Fibroblast of skin of abdomen (primary cell): ENCODE results near the gene TECPR2. TPM values are rescaled to one million over a fixed set of nuclear protein-coding genes. Genes with fewer than 3 reads are reported as not detected.
"Not testable (repeated sequence)": the region's sequence is repeated elsewhere in the genome, so short reads cannot be mapped to it uniquely, and the experiment has no call there.

Experiments used
- DNase-seq: peaks from one replicate; pipeline ENCODE4 v3.0.0-alpha.2; 2013
- polyA plus RNA-seq, 2 experiments: library from polyadenylated mRNA; unstranded; fragments of 120-200 nt; gene quantifications; one replicate each; pipeline ENCODE4 v1.2.1, GENCODE V29; 2013; ENCODE audit not compliant: insufficient read length in 2 of 2

The TECPR2 gene, protein sequence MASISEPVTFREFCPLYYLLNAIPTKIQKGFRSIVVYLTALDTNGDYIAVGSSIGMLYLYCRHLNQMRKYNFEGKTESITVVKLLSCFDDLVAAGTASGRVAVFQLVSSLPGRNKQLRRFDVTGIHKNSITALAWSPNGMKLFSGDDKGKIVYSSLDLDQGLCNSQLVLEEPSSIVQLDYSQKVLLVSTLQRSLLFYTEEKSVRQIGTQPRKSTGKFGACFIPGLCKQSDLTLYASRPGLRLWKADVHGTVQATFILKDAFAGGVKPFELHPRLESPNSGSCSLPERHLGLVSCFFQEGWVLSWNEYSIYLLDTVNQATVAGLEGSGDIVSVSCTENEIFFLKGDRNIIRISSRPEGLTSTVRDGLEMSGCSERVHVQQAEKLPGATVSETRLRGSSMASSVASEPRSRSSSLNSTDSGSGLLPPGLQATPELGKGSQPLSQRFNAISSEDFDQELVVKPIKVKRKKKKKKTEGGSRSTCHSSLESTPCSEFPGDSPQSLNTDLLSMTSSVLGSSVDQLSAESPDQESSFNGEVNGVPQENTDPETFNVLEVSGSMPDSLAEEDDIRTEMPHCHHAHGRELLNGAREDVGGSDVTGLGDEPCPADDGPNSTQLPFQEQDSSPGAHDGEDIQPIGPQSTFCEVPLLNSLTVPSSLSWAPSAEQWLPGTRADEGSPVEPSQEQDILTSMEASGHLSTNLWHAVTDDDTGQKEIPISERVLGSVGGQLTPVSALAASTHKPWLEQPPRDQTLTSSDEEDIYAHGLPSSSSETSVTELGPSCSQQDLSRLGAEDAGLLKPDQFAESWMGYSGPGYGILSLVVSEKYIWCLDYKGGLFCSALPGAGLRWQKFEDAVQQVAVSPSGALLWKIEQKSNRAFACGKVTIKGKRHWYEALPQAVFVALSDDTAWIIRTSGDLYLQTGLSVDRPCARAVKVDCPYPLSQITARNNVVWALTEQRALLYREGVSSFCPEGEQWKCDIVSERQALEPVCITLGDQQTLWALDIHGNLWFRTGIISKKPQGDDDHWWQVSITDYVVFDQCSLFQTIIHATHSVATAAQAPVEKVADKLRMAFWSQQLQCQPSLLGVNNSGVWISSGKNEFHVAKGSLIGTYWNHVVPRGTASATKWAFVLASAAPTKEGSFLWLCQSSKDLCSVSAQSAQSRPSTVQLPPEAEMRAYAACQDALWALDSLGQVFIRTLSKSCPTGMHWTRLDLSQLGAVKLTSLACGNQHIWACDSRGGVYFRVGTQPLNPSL (N-terminal part only)
- 14.3 TPM for polyA plus RNA-seq (2013, experiment 1 of 2; ENCODE audit: insufficient read length)
- 14.8 TPM for polyA plus RNA-seq (2013, experiment 2 of 2; ENCODE audit: insufficient read length)

DNA sequence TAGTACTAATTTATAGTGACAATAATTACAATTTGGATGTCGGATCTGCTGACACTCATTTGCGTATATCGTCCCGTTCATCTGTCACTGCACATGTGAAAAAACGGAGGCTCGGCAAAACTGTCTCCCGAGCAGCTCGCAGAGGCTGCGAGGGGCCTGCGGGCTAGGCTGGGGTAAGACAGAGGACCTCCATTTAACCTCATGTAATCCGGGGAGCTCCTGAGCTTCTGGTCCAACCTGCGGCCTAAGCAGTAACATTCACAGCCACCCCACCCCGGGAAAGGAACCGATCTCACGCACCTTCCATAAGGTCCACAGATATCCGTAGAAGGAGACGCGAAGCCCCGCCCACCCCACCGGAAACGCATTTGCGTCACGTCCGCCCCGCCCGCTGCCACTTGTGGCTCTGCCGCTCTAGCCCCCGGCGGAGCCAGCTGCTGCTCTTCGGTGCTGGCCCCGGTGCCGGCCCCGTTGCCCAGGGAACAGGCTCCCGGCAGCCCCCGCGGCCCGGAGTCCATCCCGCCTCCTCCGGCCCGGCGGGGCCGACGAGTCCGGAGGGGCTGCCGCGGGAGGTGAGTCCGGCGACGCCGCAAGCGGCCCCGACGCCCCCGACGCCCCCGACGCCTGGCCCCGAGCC, at the start of gene TECPR2, which contains the start of gene CINP:
TECPR2 (plus strand) TSS at position 397 of the 637 bp plus-strand sequence. CDS start 13,781 bp downstream, outside the sequence.
CINP (minus strand) TSS at position 346 of the 637 bp plus-strand sequence; CDS start at position 307, 39 bp downstream.
- peak; percentile 95 for DNase-seq

DNA sequence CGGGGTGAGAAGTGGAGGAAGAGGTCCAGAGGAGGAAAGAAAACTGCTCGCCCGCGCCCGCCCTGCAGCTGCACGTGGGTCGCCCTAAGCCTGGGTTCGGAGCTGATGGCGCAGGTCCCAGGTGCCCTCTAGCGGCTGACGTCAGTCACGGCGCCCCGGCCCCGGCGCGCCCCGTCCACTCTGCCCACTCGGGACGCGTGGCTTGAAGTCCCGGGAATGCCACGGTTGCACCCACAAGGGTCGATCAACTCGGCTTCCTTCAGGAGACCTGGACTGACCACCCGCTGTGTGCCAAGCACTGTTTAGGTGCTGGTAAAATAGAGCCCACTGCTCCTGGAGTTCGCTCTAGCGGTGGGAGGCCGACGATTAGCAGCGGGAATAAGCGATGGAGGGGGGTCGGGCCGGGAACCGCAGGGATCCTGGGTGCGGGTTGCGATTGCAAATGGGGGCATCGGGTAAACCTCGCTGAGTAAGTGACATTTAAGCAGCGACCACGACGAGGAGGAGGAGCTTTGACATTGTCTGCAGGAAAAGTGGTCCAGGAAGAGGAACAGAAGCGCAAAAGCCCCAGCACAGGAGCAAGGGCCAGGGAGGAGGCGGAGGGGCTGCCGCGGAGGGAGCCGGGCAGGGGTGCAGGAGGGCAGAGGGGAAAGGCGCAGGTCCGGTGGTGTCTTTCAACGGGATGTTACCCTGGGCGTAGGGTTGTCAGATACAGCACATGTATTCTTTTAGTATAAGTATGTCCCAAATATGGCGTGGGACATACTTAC, 48.3 kb upstream of the TECPR2 start:
- peak; percentile 72 for DNase-seq

DNA sequence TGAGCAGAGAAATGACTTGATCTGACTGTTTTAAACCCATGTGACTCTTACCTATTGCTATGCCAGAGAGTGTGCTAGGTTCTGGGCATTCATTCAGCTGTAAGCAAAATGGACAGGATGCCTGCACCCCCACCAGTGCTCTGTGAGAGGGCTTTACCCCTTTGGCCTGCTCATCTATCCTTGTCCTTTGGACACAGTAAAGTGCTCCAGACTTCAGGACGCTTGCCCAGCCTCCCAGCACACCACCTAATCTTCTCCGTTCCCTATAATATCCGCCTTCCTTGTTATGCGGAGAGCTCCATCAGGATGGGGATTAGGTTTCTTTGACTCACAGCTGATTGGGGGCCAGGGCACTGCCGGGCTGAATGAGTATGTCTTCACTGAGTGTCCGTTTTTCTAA, 47.6 kb upstream of the TECPR2 start:
- DNase-seq: no peak

DNA sequence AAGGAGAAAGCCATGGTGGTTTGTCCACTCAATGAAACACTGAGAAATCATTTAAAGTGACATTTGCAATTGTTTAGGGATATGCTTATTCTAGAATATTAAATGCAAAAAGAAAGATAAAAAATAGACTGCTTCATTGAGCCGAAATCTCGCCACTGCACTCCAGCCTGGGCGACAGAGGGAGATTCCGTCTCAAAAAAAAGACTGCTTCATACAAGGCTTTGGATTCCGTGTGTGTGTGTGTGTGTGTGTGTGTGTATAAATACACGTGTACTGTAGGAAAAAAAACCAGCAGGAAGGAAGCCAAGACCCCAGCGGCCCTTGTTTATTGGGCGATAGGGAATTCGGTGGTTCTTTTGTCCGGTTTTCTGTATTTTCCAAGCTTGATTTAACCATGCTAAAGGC, 46.4 kb upstream of the TECPR2 start:
- DNase-seq: peak; percentile 79

DNA sequence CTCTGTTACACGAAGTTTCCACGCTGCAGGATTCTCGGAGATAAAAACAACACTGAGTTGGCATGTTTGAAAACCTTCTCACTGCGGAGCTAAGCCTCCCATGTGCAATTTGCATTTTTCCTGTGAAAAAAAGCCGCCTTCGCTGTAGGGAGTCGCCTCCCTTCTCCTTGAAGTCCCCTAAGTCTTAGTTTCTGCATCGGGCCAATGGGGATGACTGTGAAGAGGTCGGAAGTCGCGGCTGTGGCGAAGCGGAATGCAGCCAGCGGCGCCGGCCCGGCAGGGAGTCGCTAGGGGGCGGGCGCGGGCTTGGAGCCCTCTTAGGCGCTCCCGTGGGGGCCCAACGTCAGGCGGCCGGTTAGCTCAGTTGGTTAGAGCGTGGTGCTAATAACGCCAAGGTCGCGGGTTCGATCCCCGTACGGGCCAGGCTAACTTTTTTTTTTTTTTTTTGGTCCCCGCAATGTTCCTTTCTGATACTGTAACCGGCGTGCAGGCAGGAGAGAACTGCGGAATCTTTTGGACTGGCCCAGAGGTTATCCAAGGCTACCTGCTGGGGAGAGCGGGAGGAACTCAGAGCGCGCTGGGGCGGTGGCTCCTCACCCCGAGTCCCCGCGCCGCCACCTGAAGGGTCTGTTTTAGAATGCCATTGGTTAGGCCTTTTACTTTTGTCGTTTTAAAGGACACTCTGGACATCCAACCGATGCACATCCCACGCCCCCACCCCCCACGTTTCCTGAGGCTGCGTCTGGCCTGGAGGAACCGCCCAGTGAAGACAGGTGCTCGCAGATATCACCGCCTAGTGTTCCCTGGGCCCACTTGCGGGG, 45.8 kb upstream of the TECPR2 start:
- DNase-seq: peak; percentile 90

DNA sequence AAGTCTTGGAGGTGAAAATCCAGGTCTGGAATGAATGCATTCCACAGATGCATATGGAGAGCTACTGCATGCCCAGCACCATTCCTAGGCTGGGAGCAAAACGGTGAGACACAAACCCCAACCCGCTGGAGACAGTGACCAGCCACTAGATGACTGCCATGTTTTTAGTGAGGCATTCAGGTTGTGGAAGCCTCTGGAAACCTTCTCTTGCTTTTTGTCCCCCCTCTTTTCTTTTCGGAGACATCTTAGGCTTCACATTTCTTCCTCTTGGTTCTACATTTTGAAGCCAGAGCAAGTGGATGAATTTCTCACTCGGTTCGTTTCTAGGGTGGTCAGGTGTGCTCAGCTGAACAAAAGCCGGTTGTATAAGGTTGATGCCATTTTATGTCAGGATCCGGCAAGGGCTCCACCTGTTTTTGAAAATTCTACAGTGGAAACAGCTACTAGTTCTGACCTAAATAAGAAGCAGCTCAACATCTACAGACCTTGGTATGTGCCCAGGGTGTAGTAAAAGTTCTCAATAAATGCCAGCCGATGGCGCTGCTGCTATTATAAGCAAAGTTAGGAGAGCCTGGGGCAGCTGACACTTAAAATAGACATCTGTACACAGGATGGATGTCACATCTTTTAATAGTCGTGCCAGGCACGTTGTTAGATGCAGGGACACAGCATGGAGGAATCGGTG, 45.0 kb upstream of the TECPR2 start:
- DNase-seq: no peak

DNA sequence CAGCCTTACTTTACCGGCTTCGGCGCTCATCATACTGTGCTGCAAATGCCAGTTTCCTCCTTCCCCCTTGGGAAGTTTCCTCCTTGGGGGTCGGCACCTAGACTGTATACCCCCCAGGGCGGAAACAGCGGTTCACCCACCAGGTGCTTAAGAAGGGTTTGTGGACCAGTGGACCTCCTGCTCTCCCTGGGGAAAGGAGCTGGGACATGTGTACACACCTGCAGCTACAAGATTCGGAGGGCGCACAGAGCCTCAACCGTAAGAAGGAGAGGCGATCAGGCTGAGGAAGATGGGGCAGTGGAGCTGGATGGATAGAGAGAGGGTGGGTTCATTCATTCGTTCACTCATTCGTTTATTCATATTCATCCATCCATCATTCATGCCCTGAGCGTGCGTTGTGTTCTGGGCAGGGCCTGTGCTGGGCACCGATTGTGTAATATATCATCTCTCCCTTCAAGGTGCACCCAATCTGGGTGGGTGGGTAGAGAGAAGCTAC, 43.9 kb upstream of the TECPR2 start:
- no peak for DNase-seq

DNA sequence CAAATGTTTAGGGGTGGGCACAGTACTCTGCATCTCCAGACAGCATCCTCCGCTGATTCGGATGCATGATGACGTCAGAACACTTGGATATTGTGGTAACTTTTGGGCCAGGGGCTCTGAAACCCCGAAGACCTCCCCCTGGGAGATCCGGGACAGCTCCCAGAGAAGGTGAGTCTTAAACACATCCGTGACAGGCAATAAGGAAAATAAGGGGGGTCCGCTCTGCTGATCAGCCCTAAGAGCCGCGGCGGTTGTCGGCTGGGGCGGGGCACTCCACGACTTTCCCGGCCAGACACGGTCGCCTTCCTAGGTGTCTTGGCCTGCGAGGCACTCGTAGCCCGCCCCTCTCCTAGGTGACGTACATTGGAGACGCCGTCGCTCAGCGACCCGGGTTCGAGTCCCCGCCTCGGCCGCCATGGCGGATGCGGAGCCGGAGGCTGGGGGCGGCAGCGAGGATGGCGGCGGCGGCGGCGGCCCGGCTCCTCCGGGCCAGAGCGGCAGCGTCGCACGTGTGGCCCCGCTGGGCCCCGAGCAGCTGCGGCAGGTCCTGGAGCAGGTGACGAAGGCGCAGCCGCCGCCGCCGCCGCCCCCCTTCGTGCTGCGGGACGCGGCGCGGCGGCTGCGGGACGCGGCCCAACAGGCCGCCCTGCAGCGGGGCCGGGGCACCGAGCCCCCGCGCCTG, 43.2 kb upstream of the TECPR2 start, which contains the start of gene ZNF839:
ZNF839 (plus strand) TSS at position 396 of the 682 bp plus-strand sequence; CDS start at position 416, 20 bp downstream.
- DNase-seq: peak; percentile 91

DNA sequence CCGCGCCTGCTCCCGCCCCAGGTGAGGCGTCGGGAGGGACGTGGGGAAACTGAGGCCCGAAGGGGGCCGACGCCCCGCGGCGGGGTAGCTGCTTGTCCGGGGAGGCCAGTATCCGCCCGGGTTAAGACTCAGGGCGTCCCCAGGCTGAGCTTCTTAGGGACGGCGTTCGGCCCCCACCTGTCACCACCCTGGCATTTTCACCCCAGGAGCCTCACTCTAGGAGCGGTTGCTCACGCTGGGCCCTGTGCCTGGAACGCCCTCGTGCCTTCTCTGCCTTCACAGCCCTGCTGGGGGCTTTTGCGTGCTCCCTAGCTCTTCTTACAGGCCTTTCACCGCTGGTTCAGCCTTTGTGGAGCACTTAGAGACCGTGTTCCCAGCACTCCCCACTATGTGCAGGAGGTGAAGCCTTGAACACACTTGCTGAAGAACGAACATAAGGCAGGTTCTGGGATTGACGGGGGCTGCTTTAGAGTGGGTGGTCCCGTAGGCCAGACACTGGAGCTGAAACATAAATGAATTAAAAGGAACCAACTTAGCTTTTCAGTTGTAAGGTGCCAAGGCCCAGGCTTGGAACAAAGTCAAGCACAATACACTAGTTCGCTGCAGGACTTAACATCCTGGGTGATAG, 42.6 kb upstream of the TECPR2 start:
- peak; percentile 45 for DNase-seq

DNA sequence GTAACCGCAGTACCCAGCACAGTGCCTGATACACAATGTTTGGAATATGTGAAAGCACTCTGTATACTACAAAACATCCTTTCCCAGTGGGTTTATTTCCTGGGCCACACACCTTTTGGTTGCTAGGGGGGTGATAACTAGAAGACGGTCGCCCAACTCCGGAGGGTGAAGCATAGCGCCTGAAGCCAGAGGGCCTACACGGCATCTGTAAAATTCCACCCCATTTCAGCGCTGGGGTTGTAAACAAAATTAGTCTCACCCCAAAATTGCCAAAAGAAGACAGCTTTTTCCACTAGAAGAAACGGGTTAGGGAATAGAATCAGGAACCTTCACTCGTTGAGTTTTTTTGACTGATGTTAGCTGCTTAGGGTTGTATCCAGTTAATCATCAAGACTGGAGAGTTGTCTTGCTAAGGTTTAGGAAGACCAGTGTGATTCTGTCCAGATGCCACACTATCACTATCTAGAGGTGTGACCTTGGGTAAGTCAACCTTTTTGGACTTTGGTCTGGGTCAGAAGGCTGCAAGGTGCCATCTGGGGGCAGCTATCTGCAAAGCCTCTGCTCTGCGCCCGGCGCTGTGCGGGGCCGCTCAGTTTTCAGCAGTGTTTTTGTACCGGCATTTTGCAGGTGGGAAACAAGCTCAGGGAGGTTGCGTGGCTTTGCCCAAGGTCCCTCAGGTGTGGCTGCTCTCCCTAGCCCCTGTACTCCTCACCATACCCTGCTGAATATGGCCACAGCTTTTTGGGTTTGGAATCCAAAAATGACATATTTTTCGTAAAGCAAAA, 41.9 kb upstream of the TECPR2 start:
- DNase-seq: no peak

DNA sequence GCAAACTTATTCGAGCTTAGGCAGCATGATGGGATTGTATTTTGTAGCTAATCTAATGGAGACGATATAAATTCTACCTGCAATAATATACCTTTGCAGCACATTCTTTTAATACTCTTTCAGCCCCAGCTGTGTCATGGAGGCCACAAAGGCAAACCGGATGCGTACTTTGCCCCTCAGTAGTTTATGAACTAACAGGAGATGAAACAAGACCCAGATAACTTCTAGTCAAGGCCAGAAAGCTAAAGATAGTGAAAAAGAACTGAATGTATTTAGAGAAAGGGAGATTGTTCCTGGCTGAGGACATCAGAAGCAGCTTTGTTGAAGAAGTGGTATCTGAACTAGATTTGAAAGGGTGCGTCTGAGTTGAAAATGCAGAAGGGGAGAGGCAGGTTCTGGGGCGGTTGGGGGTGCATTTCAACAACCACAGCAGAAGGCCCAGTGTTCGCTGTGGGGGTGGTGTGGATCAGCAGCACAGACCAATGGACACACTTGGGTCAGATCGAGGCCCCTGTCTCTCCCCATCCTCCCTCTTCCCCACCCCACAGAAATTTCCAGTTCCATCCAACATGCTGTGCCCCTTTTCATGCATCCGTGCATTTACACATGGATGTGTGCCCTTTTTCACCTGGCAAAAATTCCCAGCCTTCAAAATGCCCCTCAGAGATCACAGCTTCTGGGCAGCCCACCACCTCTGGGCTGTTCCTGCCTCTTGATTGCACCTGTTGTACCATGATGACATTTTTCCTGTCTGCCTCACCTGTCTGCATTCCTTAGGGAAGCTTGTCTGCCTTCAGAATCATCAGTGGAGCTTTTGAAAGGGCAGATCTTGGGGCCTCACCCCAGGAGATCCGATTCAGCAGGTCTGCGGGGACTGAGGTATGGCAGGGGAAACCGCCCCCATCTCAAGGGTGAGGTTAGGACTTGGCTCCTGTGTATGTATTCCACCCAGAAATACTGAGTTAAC, 41.0 kb upstream of the TECPR2 start:
- DNase-seq: no peak

DNA sequence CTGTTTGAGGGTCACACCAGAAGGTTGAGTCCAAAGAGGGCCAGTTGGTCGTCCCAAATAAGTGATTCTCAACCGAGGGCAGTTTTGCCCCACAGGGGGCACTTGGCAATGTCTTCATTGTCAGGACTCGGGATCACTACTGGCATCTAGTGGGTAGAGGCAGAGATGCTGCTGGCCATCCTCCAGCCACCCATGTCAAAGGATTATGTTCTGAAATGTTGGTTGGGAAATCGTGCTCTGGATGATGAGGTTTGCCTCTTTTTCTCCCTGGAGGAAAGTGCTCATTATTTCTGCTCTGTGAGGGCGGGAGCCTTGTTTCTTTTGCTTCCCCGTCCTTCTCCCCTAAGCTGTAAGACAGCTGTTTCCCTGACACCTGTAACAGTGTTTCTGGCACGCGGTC, 39.6 kb upstream of the TECPR2 start:
- peak; percentile 76 for DNase-seq

DNA sequence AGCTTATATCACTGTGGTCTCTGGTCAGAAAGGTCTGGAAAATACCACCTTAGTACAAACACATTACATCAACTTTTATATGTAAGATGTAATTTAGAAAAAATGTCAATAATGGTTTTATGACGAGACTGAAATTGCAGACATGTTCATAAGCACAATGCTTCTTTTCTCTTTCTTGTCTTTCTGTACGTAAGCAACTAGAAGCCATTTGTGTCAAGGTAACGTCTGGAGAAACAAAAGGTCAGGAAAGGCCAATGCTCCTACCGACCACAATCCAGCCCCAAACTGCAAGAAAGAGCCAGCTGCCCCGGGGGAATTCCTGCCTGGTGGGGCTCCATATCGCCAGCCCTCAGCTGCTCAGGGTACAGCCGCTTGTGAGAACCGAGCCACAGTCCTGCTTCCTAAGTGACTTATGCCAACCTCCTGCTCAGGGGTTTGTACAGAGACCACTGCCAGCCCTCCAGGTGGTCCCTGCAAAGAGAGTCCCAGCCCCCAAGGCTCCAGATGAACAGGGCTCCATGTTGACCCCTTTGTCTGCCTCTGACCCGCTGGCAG, 36.9 kb upstream of the TECPR2 start:
- DNase-seq: no peak

DNA sequence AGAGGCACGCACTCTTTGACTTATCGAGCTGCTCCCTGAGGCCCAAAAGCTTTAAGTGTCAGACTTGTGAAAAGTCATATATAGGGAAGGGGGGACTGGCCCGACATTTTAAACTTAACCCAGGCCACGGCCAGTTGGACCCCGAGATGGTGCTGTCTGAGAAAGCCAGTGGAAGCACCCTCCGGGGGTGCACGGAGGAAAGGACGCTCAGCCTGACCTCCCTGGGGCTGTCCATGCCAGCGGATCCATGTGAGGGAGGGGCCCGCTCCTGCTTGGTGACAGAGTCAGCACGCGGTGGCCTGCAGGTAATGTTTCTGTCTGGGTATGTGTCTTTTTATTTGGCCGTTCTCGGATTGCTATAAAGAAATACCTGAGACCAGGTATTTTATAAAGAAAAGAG, 36.2 kb upstream of the TECPR2 start:
- no peak for DNase-seq

DNA sequence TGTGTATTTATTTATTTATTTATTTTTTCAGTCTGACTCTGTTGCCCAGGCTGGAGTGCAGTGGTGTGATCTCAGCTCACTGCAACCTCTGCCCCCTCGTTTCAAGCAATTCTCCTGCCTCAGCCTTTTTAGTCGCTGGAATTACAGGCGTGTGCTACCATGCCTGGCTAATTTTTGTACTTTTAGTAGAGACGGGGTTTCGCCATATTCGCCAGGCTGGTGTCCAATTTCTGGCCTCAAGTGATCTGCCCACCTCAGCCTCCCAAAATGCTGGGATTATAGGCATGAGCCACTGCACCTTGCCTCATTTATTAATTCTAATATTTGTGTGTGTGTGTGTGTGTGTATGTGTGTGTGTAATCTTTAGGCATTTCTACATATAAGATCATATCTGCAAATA, 33.4 kb upstream of the TECPR2 start:
- DNase-seq: not testable (repeated sequence)

DNA sequence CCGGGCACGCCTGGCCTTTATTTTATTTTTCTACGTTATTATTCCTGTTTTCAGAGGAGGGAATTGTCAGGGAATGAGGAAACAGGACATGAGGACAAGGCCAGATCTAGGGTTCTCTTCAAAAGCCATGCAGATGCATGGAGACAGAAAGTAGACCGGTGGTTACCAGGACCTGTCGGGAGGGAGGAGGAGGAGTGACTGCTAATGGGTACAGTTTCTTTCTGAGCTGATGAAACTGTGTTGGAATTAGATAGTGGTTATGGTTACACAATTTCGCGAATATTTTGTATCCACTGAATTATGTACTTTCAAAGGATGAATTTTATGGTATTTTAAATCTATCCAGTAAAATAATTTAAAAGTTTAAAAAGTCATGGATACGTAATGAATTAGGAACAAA, 31.9 kb upstream of the TECPR2 start:
- no peak for DNase-seq
